Smooth muscle cell (in vitro differentiated cells): ENCODE data around the gene USP8. TPM values are rescaled to one million over a fixed set of nuclear protein-coding genes. Genes with fewer than 3 reads are reported as not detected.

Experiments
- DNase-seq: peaks from one replicate; lab custom pipeline; 2025; ENCODE audit not compliant: unreplicated experiment; lab: John Stamatoyannopoulos, UW
- H2AFZ ChIP-seq: fragments of 200-600 bp; sonication (generic); 2 replicates; pipeline ENCODE4 v1.6.0; 2016; ENCODE audit warnings: antibody characterized with exemption, low read depth, mild to moderate bottlenecking
- H3F3A ChIP-seq: fragments of 200-600 bp; sonication (generic); 2 replicates; pipeline ENCODE4 v1.6.0; 2017; ENCODE audit warnings: antibody characterized with exemption, low read depth
- H3K27ac ChIP-seq: fragments of 200-600 bp; sonication (generic); 2 replicates; pipeline ENCODE4 v1.5.1; 2016; ENCODE audit warnings: low read depth, mild to moderate bottlenecking
- H3K27me3 ChIP-seq: fragments of 200-600 bp; sonication (generic); 2 replicates; pipeline ENCODE4 v1.6.1; 2016; ENCODE audit warnings: low read depth, mild to moderate bottlenecking
- H3K36me3 ChIP-seq: fragments of 200-600 bp; sonication (generic); 2 replicates; pipeline ENCODE4 v1.5.1; 2016; ENCODE audit warnings: low read depth
- H3K4me1 ChIP-seq: fragments of 200-600 bp; sonication (generic); 2 replicates; pipeline ENCODE4 v1.5.1; 2016; ENCODE audit warnings: low read depth
- H3K4me2 ChIP-seq: fragments of 200-600 bp; sonication (generic); 2 replicates; pipeline ENCODE4 v1.6.0; 2016; ENCODE audit warnings: mild to moderate bottlenecking
- H3K4me3 ChIP-seq: fragments of 200-600 bp; sonication (generic); 2 replicates; pipeline ENCODE4 v1.5.1; 2016; ENCODE audit warnings: mild to moderate bottlenecking
- H3K79me2 ChIP-seq: fragments of 200-600 bp; sonication (generic); 2 replicates; pipeline ENCODE4 v1.6.0; 2016; ENCODE audit warnings: low read depth, mild to moderate bottlenecking
- H3K9ac ChIP-seq: fragments of 200-600 bp; sonication (generic); 2 replicates; pipeline ENCODE4 v1.6.0; 2016; ENCODE audit warnings: low read depth
- H3K9me3 ChIP-seq: fragments of 200-600 bp; sonication (generic); replicated peaks from 2 replicates; pipeline ENCODE4 v1.5.1; 2016; ENCODE audit warnings: low read depth
- H4K20me1 ChIP-seq: fragments of 200-600 bp; sonication (generic); 2 replicates; pipeline ENCODE4 v1.6.0; 2016; ENCODE audit warnings: low read depth
- CTCF ChIP-seq: fragments of 200-600 bp; sonication (generic); IDR thresholded peaks from 2 replicates; pipeline ENCODE4 v1.5.1; 2017; ENCODE audit warnings: borderline replicate concordance, mild to moderate bottlenecking, antibody characterized with exemption; ENCODE audit not compliant: insufficient read depth, poor library complexity, severe bottlenecking
- WGBS: methylation state at CpG from one replicate; pipeline ENCODE4 v1.1.7; 2016; ENCODE audit warnings: low lambda C conversion rate; 5-methylcytosine and 5-hydroxymethylcytosine counted together
- polyA plus RNA-seq: library from polyadenylated mRNA; unstranded; fragments of >200 nt; fragmentation: Nextera tagmentation; extraction: Ambion mirVana; gene quantifications from 2 replicates; pipeline ENCODE4 v1.2.1, GENCODE V29; 2016
- total RNA-seq: library from RNA; depleted of rRNA; stranded (reverse); fragments of >200 nt; gene quantifications from 2 replicates; pipeline ENCODE4 v1.2.3, GENCODE V29; 2014

Gene USP8
- total and polyA plus RNA-seq, 2 experiments from 2014 or later: 46.0 to 50.4 TPM

GRCh38 chr15:50544368-50544767 lies 120.2 kb downstream of the USP8 start:
- Histone ChIP-seq H3K4me2 (no peak overlapping the region), H3K9me3 (no peaks in the 10 kb centered on the region), H3K9ac (no peak overlapping the region), H3K36me3 (no peaks in the 10 kb centered on the region), H3K27me3 (no peaks in the 10 kb centered on the region), H3K27ac (no peak overlapping the region), H4K20me1 (no peaks in the 10 kb centered on the region), H3K79me2 (no peaks in the 10 kb centered on the region), H3K4me1 (no peaks in the 10 kb centered on the region), H3K4me3 (no peak overlapping the region), H2AFZ (no peak overlapping the region), H3F3A (no peaks in the 10 kb centered on the region)
- no peak for TF ChIP-seq CTCF
- no peak for DNase-seq
- WGBS: 36% methylated on average over 5 of the region's 5 CpGs

GRCh38 chr15:50546566-50546965 lies 122.4 kb downstream of the USP8 start, which contains the start of gene USP50:
Gene USP50 (minus strand): TSS chr15:50546666. CDS start chr15:50546525, 141 bp downstream.
- TF ChIP-seq CTCF: no peak
- Histone ChIP-seq H3K36me3 (no peaks in the 10 kb centered on the region), H3K27me3 (no peaks in the 10 kb centered on the region), H2AFZ (no peak within 1 kb of the TSS), H3K9ac (no peak within 1 kb of the TSS), H4K20me1 (no peaks in the 10 kb centered on the region), H3K4me1 (no peaks in the 10 kb centered on the region), H3K79me2 (no peaks in the 10 kb centered on the region), H3K27ac (no peak within 1 kb of the TSS), H3K4me3 (no peak within 1 kb of the TSS), H3F3A (no peaks in the 10 kb centered on the region), H3K9me3 (no peaks in the 10 kb centered on the region), H3K4me2 (no peak within 1 kb of the TSS)
- DNase-seq: no peak
- 92% methylated on average over 5 of the region's 5 CpGs for WGBS

- no peak for DNase-seq
Observed at GRCh38 chr15:50549326-50549725, 125.1 kb downstream of the USP8 start.

More at GRCh38 chr15:50549326-50549725, 125.1 kb downstream of the USP8 start:
- Histone ChIP-seq H3K4me2 (no peak overlapping the region), H3K4me3 (no peak overlapping the region), H3K79me2 (no peaks in the 10 kb centered on the region), H2AFZ (no peak overlapping the region), H3K4me1 (no peaks in the 10 kb centered on the region), H3F3A (no peaks in the 10 kb centered on the region), H3K36me3 (no peaks in the 10 kb centered on the region), H4K20me1 (no peaks in the 10 kb centered on the region), H3K27ac (no peak overlapping the region), H3K9ac (no peak overlapping the region), H3K27me3 (no peaks in the 10 kb centered on the region), H3K9me3 (no peaks in the 10 kb centered on the region)
- WGBS: 90% methylated on average over 7 of the region's 7 CpGs
- TF ChIP-seq CTCF: no peak
